ENCODE results near the gene ETFBKMT. TPM values are rescaled to one million over a fixed set of nuclear protein-coding genes. Genes with fewer than 3 reads are reported as not detected.
"Not testable (repeated sequence)": the region's sequence is repeated elsewhere in the genome, so short reads cannot be mapped to it uniquely, and the experiment has no call there.

The ETFBKMT gene
- total RNA-seq, 1 donor from 2014 or later = 3.7 TPM

GRCh38 chr12:31687101-31687527 lies 27.6 kb downstream of the ETFBKMT start:
- H3K4me3 Mint-ChIP-seq (ENCODE audit: unreplicated experiment) = no peak overlapping the region
- H3K9me3 Mint-ChIP-seq (ENCODE audit: unreplicated experiment) = peaks cover 8% of the 10 kb centered on the region
- H3K36me3 Mint-ChIP-seq (ENCODE audit: unreplicated experiment) = peaks cover 32% of the 10 kb centered on the region
- no peaks in the 10 kb centered on the region for H3K27me3 Mint-ChIP-seq (ENCODE audit: unreplicated experiment)
- no peaks in the 10 kb centered on the region for H3K4me1 Mint-ChIP-seq (ENCODE audit: unreplicated experiment)
- TF ChIP-seq, protein P1, sequence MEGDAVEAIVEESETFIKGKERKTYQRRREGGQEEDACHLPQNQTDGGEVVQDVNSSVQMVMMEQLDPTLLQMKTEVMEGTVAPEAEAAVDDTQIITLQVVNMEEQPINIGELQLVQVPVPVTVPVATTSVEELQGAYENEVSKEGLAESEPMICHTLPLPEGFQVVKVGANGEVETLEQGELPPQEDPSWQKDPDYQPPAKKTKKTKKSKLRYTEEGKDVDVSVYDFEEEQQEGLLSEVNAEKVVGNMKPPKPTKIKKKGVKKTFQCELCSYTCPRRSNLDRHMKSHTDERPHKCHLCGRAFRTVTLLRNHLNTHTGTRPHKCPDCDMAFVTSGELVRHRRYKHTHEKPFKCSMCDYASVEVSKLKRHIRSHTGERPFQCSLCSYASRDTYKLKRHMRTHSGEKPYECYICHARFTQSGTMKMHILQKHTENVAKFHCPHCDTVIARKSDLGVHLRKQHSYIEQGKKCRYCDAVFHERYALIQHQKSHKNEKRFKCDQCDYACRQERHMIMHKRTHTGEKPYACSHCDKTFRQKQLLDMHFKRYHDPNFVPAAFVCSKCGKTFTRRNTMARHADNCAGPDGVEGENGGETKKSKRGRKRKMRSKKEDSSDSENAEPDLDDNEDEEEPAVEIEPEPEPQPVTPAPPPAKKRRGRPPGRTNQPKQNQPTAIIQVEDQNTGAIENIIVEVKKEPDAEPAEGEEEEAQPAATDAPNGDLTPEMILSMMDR (IDR thresholded peaks at IDR 0.05) = no peak
- H3K27ac Mint-ChIP-seq (ENCODE audit: unreplicated experiment) = no peak overlapping the region
- DNase-seq (ENCODE audit: extremely low spot score, unreplicated experiment) = no peak

- not testable (repeated sequence) for H3K27ac Mint-ChIP-seq (ENCODE audit: unreplicated experiment); H3K27me3 Mint-ChIP-seq (ENCODE audit: unreplicated experiment); H3K9me3 Mint-ChIP-seq (ENCODE audit: unreplicated experiment); DNase-seq (ENCODE audit: extremely low spot score, unreplicated experiment); H3K4me3 Mint-ChIP-seq (ENCODE audit: unreplicated experiment); H3K4me1 Mint-ChIP-seq (ENCODE audit: unreplicated experiment)
- peaks cover 19% of the 10 kb centered on the region for H3K36me3 Mint-ChIP-seq (ENCODE audit: unreplicated experiment)
Observed at GRCh38 chr12:31689921-31690320, 30.4 kb downstream of the ETFBKMT start.

- H3K27me3 Mint-ChIP-seq (ENCODE audit: unreplicated experiment) = no peaks in the 10 kb centered on the region
- no peak overlapping the region for H3K4me3 Mint-ChIP-seq (ENCODE audit: unreplicated experiment)
- H3K4me1 Mint-ChIP-seq (ENCODE audit: unreplicated experiment) = no peaks in the 10 kb centered on the region
- TF ChIP-seq, protein P1 (IDR thresholded peaks at IDR 0.05) = peak; percentile 9
- no peak for DNase-seq (ENCODE audit: extremely low spot score, unreplicated experiment)
- H3K36me3 Mint-ChIP-seq (ENCODE audit: unreplicated experiment) = peaks cover 1% of the 10 kb centered on the region
- no peaks in the 10 kb centered on the region for H3K9me3 Mint-ChIP-seq (ENCODE audit: unreplicated experiment)
- no peak overlapping the region for H3K27ac Mint-ChIP-seq (ENCODE audit: unreplicated experiment)
Observed at GRCh38 chr12:31702047-31702446, 42.6 kb downstream of the ETFBKMT start.

DNA sequence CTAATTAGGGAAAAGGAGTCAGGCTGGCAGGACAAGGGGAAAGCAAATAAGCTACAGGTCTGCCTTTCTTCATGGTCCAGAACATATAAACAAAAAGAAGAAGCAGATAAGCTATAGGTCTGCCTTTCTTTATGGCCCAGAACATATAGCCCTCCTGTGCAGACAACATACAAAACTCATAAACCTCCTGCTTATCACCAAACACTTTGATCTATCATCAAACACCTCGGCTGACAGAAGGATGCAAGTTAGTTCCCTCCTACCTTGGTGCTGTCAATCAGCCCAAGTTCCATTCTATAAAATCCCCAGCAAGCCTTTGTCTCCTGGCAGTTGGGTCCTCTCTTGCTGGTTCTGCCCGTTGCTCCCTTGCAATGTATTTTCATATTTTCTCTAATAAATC lies 46.1 kb downstream of the ETFBKMT start:
- H3K9me3 Mint-ChIP-seq (ENCODE audit: unreplicated experiment) = peaks cover 11% of the 10 kb centered on the region
- no peak overlapping the region for H3K4me3 Mint-ChIP-seq (ENCODE audit: unreplicated experiment)
- TF ChIP-seq, protein P1 (IDR thresholded peaks at IDR 0.05) = no peak
- no peaks in the 10 kb centered on the region for H3K4me1 Mint-ChIP-seq (ENCODE audit: unreplicated experiment)
- no peak overlapping the region for H3K27ac Mint-ChIP-seq (ENCODE audit: unreplicated experiment)
- no peak for DNase-seq (ENCODE audit: extremely low spot score, unreplicated experiment)
- H3K27me3 Mint-ChIP-seq (ENCODE audit: unreplicated experiment) = no peaks in the 10 kb centered on the region
- H3K36me3 Mint-ChIP-seq (ENCODE audit: unreplicated experiment) = peaks cover 13% of the 10 kb centered on the region

GRCh38 chr12:31708118-31708517 lies 48.6 kb downstream of the ETFBKMT start:
- not testable (repeated sequence) for H3K4me3 Mint-ChIP-seq (ENCODE audit: unreplicated experiment); DNase-seq (ENCODE audit: extremely low spot score, unreplicated experiment); H3K27ac Mint-ChIP-seq (ENCODE audit: unreplicated experiment); H3K27me3 Mint-ChIP-seq (ENCODE audit: unreplicated experiment); H3K4me1 Mint-ChIP-seq (ENCODE audit: unreplicated experiment)
- peaks cover 11% of the 10 kb centered on the region for H3K9me3 Mint-ChIP-seq (ENCODE audit: unreplicated experiment)
- H3K36me3 Mint-ChIP-seq (ENCODE audit: unreplicated experiment) = peaks cover 13% of the 10 kb centered on the region

DNA sequence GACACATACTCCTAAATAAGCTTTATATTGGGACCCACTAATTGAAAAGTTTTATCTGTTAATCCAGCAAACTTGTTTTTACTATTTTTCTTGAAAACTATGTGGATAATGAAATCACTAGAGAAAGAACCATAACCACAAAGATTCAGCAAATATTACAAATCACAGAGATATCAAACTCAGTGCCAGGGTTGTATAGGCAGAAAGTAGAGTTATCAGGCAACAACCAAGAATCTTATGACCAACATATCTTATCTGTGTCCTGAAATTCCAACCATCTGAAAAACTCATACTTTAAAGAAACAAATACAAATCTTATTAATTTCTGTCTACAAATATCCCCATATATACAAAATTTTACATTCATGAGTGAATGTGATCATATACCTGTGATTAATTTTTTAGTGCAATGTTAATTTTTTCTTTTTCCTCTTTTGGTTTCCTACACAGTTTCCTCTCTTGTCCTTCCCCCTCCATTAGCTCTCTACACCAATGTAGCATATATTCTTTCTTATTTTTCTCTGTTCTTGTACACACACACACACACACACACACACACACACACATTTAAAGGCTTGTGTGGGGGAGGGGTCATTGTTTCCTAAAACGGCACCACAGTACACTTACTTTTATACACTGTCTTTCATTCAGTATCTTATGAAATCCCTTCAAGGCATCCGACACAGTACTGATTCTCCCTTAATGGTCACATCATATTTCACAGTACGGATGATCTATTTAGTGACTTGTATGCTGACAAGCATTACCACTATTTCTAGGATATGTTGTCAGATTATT lies 50.7 kb downstream of the ETFBKMT start:
- TF ChIP-seq, protein P1 (IDR thresholded peaks at IDR 0.05) = no peak
- Mint-ChIP-seq H3K27ac (ENCODE audit: unreplicated experiment) (no peak overlapping the region), H3K36me3 (ENCODE audit: unreplicated experiment) (peaks cover 13% of the 10 kb centered on the region), H3K4me1 (ENCODE audit: unreplicated experiment) (no peaks in the 10 kb centered on the region), H3K4me3 (ENCODE audit: unreplicated experiment) (no peak overlapping the region), H3K27me3 (ENCODE audit: unreplicated experiment) (no peaks in the 10 kb centered on the region), H3K9me3 (ENCODE audit: unreplicated experiment) (peaks cover 11% of the 10 kb centered on the region)
- no peak for DNase-seq (ENCODE audit: extremely low spot score, unreplicated experiment)

Measured in osteocyte (in vitro differentiated cells).